ENCODE results near the gene CPEB2. TPM values are rescaled to one million over a fixed set of nuclear protein-coding genes. Genes with fewer than 3 reads are reported as not detected.

CPEB2 gene
- total RNA-seq, 2 experiments from 2014 or later: 9.5 to 9.8 TPM

DNA sequence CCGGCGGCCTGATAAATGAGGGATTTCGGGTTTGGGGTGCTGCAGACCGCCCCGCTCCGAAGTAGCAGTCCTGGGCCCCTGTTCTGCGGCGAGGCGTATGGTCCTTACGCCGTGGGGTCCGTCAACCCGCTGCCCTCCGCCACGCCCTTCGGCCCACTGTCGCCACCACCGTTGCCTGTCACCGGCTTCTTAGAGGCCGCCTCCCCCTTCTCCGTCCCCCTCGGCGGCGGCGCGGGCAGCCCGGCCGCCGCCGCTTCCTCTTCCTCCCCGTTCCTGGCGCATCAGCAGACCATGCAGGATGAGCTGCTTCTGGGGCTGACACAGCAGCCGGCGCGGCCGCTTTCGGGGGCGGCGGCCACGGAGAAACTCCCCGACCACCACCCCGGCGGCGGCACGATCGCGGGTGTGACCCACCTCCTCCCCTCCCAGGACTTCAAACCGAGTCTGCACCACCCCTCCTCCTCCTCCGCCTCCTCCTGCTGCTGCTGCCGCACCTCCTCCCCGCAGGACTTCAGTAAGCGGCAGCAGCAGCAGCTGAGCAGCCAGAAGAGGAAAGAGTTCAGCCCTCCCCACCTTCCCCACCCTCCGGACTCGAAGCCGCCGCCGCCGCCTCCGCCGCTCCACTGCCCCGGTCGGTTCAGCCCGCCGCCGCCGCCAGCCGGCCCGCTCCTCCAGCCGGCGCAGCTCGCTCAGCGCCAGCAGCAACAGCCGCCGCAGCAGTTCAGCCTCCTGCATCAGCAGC lies 549 bp downstream of the CPEB2 start:
- DNase-seq: peak; percentile 83
- ChIA-PET POLR2A (interaction anchor here (0.6 to 0.8 kb wide), 4 partner anchors 12 to 651 kb away, joined by 3 to 4 read pairs (median 3); no protein-coding TSS in a partner anchor), CTCF (interaction anchor here (0.6 to 1.1 kb wide), 2 partner anchors 179 to 653 kb away, joined by 3 read pairs; no protein-coding TSS in a partner anchor)
- peaks cover 20% of the 10 kb centered on the region for H3K4me1 Mint-ChIP-seq (ENCODE audit: low read depth)
- H3K27ac Mint-ChIP-seq: peak overlapping the region; percentile 93
- H3K9me3 Mint-ChIP-seq: no peaks in the 10 kb centered on the region
- H3K36me3 Mint-ChIP-seq: peaks cover 7% of the 10 kb centered on the region
- H3K4me3 Mint-ChIP-seq: peak overlapping the region; percentile 87
- no peaks in the 10 kb centered on the region for H3K27me3 Mint-ChIP-seq
- intact Hi-C loops (cut with micrococcal nuclease): loop anchor here (1.0 to 10.0 kb wide), 15 partner anchors 32 to 1521 kb away; partner anchors contain the start of genes BOD1L1, FAM200B, FBXL5 and RAB28

DNA sequence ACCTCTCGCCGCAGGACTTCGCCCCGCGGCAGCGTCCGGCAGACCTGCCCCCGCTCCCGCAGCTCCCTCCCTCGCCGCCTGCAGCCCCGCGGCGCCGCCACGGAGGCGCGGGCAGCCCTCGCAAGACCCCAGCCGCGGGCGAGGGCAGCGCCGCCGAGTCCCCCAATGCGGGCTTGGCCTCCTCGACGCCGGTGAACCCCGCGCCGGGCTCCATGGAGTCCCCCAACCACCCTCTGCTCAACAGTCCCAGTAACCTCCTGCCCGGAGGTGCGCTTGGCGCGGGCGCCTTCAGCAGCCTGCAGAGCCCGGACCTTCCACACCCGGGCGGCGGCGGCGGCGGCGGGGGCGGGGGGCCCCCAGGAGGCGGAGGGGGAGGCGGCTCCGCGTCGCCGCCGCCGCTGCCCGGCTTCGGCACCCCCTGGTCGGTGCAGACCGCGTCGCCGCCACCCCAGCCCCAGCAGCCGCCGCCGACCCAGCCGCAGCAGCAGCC lies 1.2 kb downstream of the CPEB2 start:
- DNase-seq: peak; percentile 71
- ChIA-PET POLR2A (interaction anchor here (0.6 to 1.1 kb wide), 6 partner anchors 8 to 179 kb away, joined by 3 to 5 read pairs (median 4); no protein-coding TSS in a partner anchor), CTCF (interaction anchor here (0.6 to 1.6 kb wide), 3 partner anchors 83 to 652 kb away, joined by 3 read pairs; no protein-coding TSS in a partner anchor)
- Mint-ChIP-seq H3K36me3 (peaks cover 10% of the 10 kb centered on the region), H3K9me3 (no peaks in the 10 kb centered on the region), H3K27me3 (no peaks in the 10 kb centered on the region), H3K27ac (peak overlapping the region; percentile 79), H3K4me1 (ENCODE audit: low read depth) (peaks cover 23% of the 10 kb centered on the region), H3K4me3 (peak overlapping the region; percentile 87)
- intact Hi-C loops (cut with micrococcal nuclease): loop anchor here (2.0 to 10.0 kb wide), 9 partner anchors 79 to 1521 kb away; partner anchors contain the start of genes BOD1L1 and RAB28

DNA sequence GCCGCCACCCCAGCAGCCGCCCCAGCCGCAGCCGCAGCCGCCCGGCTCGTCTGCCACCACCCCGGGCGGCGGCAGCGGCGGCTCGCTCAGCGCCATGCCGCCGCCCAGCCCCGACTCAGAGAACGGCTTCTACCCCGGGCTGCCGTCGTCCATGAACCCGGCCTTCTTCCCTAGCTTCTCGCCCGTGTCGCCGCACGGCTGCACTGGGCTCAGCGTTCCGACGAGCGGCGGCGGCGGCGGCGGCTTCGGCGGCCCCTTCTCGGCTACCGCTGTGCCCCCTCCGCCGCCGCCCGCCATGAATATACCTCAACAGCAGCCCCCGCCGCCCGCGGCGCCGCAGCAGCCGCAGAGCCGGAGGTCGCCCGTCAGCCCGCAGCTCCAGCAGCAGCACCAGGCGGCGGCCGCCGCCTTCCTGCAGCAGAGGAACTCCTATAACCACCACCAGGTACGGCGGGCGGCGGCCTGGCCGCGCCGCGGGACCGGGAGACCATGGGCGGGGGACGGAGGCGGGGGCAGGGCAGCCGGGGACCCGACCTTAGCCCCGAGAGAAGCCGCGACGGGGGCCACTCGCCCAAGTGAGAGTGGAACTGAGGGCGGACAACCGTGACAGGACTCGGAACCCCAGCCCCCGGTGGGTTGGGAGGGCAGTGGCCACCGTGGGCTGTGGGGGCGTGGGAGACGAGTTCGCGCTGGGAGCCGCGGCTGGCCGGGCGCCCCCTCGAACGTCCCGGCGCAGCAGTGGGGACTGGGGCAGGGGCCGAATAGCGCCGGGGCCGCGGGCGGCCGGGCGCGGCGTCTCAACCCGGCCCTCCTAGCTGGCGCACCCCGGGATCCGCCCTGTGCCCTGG lies 1.8 kb downstream of the CPEB2 start:
- H3K36me3 Mint-ChIP-seq: peaks cover 13% of the 10 kb centered on the region
- intact Hi-C loops (cut with micrococcal nuclease): loop anchor here (2.0 to 10.0 kb wide), 9 partner anchors 79 to 1522 kb away; partner anchors contain the start of genes BOD1L1 and RAB28
- peak; percentile 60 for DNase-seq
- H3K27ac Mint-ChIP-seq: peak overlapping the region; percentile 87
- POLR2A ChIA-PET: interaction anchor here (0.6 to 1.2 kb wide), 4 partner anchors 9 to 652 kb away, joined by 3 to 5 read pairs (median 4); no protein-coding TSS in a partner anchor
- no peaks in the 10 kb centered on the region for H3K9me3 Mint-ChIP-seq
- H3K4me3 Mint-ChIP-seq: peak overlapping the region; percentile 90
- H3K27me3 Mint-ChIP-seq: no peaks in the 10 kb centered on the region
- CTCF ChIA-PET: interaction anchor here (1.1 to 1.6 kb wide), 2 partner anchors 83 to 178 kb away, joined by 3 read pairs; no protein-coding TSS in a partner anchor
- H3K4me1 Mint-ChIP-seq (ENCODE audit: low read depth): peaks cover 23% of the 10 kb centered on the region

DNA sequence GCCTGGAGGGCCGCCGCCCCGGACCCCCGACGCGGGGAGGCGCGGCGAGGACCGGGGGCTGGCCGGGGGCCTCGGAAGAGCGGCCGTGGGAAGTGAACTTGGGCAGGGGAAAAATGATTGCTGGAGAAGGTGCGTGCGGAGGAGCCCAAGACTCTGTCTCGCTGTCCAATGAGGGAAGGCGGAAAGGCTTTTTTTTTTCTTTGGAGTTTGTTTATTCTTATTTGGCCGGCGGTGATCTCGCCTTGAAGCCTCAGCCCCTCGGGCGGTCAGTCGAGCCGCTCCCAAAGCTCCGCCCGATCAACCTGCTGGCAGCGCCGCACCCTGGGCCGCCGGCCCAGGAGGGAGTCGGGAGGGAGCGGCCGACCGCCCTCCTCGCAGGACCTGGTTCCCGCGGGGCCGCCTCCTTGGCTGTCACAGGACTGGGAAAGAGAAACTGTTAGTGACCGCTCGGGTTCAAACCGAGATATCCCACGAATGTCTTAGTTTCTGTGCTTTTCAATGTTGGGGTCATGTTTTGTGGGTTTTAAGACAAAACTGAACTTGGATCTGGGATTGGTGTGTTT lies 2.5 kb downstream of the CPEB2 start:
- POLR2A ChIA-PET: interaction anchor here (1.2 kb wide), 1 partner anchor 651 kb away, joined by 3 read pairs; no protein-coding TSS in a partner anchor

DNA sequence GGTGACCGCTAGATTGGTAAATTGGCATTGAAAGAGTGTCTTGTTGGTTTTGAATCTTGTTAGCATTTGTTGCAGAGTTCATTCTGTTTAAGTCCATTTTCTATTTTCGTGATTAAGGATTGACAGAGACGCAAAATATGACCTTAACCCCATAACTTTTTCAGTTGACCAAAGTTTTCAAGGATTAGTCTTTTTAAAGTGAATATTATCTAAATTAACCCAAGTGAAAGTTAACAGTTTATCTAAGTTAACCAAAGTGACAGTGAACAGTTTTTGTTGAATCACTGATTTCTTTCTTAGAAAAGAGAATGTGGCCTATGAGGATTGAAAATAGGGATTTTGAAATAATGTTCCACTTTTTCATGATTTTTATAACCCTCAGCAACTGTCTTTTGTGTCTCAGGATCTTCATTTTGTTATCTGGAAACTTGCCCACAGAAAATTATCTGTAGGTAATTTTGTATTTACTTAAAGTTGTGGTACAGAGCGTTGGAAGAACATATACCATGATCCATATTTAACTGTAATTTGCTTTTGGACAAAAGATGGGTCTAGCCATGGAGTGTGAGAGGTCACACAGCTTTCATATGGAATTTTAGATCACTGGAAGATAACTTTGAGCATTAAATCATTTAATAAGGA lies 3.3 kb downstream of the CPEB2 start:
- POLR2A ChIA-PET: no interaction called here
- H3K9me3 Mint-ChIP-seq: no peaks in the 10 kb centered on the region
- CTCF ChIA-PET: no interaction called here

More for the DNA sequence above, 2.5 kb downstream of the CPEB2 start:
- Mint-ChIP-seq H3K27ac (peak overlapping the region; percentile 87), H3K9me3 (no peaks in the 10 kb centered on the region), H3K4me1 (ENCODE audit: low read depth) (peaks cover 25% of the 10 kb centered on the region), H3K36me3 (peaks cover 13% of the 10 kb centered on the region), H3K4me3 (peak overlapping the region; percentile 90), H3K27me3 (no peaks in the 10 kb centered on the region)
- peak; percentile 64 for DNase-seq
- CTCF ChIA-PET: interaction anchor here (1.6 kb wide), 1 partner anchor 84 kb away, joined by 3 read pairs; no protein-coding TSS in a partner anchor
- intact Hi-C loops (cut with micrococcal nuclease): loop anchor here (5.0 to 10.0 kb wide), 6 partner anchors 112 to 1523 kb away; partner anchors contain the start of gene RAB28

DNA sequence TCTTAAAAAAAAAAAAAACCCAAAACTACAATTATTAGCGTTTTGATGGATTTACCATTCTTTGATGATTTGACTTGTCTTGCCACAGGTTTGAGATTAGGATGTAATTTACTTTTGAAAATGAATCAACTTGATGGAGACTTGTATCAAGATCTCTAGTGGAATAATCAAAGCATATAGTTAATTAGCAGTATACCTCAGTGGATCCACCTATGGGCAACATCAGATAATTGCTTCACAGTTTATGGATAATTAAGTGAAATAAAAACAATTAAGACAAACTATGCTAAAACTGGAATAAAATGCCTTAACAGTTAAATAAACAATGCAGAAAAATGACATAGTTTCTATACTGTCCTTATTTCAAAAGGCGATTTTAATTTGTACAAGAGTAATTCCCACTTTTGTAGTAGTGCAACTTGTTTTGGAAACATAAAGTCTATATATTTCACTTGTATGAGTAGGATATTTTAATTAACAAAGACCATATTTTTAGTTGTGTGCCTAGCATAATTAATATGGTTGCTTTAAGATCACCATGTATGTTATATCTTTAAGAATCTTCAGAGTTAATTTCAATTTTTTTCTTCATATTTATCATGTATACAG lies 4.2 kb downstream of the CPEB2 start:
- intact Hi-C loops (cut with micrococcal nuclease): loop anchor here (10.0 kb wide), 1 partner anchor 398 kb away; no protein-coding TSS in a partner anchor
- ChIA-PET POLR2A (no interaction called here), CTCF (no interaction called here)
- Mint-ChIP-seq H3K27me3 (no peaks in the 10 kb centered on the region), H3K36me3 (peaks cover 13% of the 10 kb centered on the region), H3K27ac (no peak overlapping the region), H3K4me1 (ENCODE audit: low read depth) (peaks cover 25% of the 10 kb centered on the region), H3K4me3 (peak overlapping the region; percentile 57), H3K9me3 (no peaks in the 10 kb centered on the region)
- no peak for DNase-seq

More for the DNA sequence above, 3.3 kb downstream of the CPEB2 start:
- Mint-ChIP-seq H3K36me3 (peaks cover 13% of the 10 kb centered on the region), H3K4me1 (ENCODE audit: low read depth) (peaks cover 25% of the 10 kb centered on the region), H3K27me3 (no peaks in the 10 kb centered on the region), H3K27ac (peak overlapping the region; percentile 87), H3K4me3 (peak overlapping the region; percentile 90)
- intact Hi-C loops (cut with micrococcal nuclease): loop anchor here (10.0 kb wide), 1 partner anchor 399 kb away; no protein-coding TSS in a partner anchor
- DNase-seq: no peak

DNA sequence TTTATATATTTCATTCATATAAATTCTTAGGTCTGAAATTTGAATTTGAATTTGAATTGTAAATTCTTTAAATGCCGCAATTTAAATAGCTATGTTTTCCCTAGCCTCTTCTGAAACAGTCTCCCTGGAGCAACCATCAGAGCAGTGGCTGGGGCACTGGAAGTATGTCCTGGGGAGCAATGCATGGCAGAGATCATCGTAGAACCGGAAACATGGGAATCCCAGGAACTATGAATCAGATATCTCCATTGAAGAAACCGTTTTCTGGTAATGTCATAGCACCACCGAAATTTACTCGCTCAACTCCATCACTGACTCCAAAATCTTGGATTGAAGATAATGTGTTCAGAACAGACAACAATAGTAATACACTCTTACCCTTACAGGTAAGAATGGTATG lies 4.9 kb downstream of the CPEB2 start:
- CTCF ChIA-PET: no interaction called here
- no peak for DNase-seq
- peaks cover 29% of the 10 kb centered on the region for H3K4me1 Mint-ChIP-seq (ENCODE audit: low read depth)
- POLR2A ChIA-PET: no interaction called here
- H3K9me3 Mint-ChIP-seq: no peaks in the 10 kb centered on the region
- H3K27ac Mint-ChIP-seq: no peak overlapping the region
- peaks cover 16% of the 10 kb centered on the region for H3K36me3 Mint-ChIP-seq
- H3K4me3 Mint-ChIP-seq: no peak overlapping the region
- H3K27me3 Mint-ChIP-seq: no peaks in the 10 kb centered on the region
- intact Hi-C loops (cut with micrococcal nuclease): loop anchor here (10.0 kb wide), 1 partner anchor 398 kb away; no protein-coding TSS in a partner anchor

DNA sequence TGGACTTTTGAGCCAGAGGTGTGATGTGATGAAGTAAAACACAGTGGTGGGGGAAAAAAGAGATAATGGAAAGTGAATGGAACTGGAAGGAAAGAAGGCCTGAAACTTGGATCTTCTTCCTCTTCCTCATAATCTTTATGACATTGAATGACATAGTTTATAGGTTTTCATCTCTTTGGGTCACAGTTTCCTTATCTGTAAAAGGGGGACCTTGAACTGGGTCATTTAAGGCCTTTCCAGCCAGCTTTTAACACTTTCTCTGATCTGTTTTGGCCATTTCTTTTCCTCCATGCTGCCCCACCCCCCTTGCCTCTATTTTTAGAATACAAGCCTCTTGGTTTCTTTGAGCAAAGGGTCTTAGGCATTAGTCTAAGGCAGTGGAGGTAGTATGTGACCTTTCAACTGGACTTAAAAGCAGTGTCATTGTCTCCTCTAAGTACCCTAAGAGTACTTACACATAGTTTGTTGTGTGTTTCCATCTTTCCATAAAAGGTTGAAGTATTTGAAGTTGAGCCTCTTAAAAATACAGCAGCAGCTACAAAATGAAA lies 7.8 kb downstream of the CPEB2 start:
- H3K27ac Mint-ChIP-seq: no peak overlapping the region
- H3K4me3 Mint-ChIP-seq: no peak overlapping the region
- ChIA-PET POLR2A (no interaction called here), CTCF (no interaction called here)
- peaks cover 14% of the 10 kb centered on the region for H3K36me3 Mint-ChIP-seq
- H3K9me3 Mint-ChIP-seq: no peaks in the 10 kb centered on the region
- peaks cover 39% of the 10 kb centered on the region for H3K4me1 Mint-ChIP-seq (ENCODE audit: low read depth)
- intact Hi-C loops (cut with micrococcal nuclease): no loop called here
- H3K27me3 Mint-ChIP-seq: no peaks in the 10 kb centered on the region
- no peak for DNase-seq

DNA sequence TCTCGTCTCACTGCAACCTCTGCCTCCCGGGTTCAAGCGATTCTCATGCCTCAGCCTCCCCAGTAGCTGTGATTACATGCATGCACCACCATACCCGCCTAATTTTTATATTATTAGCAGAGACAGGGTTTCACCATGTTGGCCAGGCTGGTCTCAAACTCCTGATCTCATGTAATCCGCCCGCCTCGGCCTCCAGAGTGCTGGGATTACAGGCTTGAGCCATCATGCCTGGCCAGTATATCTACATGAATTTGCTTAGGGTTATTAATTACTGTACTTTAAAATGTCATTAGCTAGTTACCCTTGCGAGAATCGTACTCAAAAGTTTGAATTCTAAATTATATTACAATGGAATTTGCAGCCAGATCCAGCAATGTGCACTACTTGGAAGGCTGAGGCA lies 8.9 kb downstream of the CPEB2 start:
- POLR2A ChIA-PET: no interaction called here
- Mint-ChIP-seq H3K4me1 (ENCODE audit: low read depth) (peaks cover 30% of the 10 kb centered on the region), H3K27ac (no peak overlapping the region), H3K36me3 (peaks cover 12% of the 10 kb centered on the region), H3K27me3 (no peaks in the 10 kb centered on the region), H3K4me3 (no peak overlapping the region), H3K9me3 (no peaks in the 10 kb centered on the region)
- CTCF ChIA-PET: no interaction called here
- no peak for DNase-seq
- intact Hi-C loops (cut with micrococcal nuclease): no loop called here

DNA sequence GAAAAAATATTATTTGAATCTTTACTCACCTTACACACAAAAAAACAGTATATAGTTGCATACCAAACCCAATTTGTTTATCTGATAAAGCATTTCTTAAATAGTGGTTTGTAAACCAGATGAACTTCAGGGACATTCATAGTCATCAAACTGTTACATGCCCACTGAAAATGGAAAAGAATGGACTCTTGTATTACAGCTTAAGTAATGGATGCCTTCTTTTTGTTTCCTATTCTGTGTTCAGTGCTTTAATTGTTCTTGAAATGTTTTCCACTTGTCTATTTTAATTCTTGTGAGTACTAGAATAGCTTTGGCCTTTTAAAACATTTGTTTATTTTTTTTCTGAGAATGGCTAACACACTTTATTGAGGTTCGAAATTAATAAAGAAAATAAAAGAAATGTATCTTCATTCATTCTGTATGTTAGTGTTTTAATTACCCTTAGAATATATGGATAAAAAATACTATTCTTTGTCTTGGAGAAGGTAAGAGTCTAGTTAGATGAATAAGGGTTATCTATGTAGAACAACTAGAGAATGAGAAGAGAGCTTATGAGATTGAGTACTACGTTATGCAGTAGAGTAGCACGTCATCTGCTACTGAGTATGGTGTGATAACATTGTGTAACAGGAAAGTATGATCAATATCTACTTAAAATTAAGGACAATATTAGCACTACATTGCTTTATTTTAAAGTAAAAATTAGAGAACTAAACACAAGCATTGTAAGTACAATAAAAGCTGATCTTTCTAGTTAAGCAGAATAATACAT lies 9.9 kb downstream of the CPEB2 start:
- H3K36me3 Mint-ChIP-seq: peaks cover 14% of the 10 kb centered on the region
- ChIA-PET CTCF (no interaction called here), POLR2A (no interaction called here)
- no peak overlapping the region for H3K27ac Mint-ChIP-seq
- intact Hi-C loops (cut with micrococcal nuclease): no loop called here
- no peak overlapping the region for H3K4me3 Mint-ChIP-seq
- no peak for DNase-seq
- H3K27me3 Mint-ChIP-seq: no peaks in the 10 kb centered on the region
- H3K4me1 Mint-ChIP-seq (ENCODE audit: low read depth): peaks cover 24% of the 10 kb centered on the region
- no peaks in the 10 kb centered on the region for H3K9me3 Mint-ChIP-seq

Data from activated CD4-positive, alpha-beta memory T cell treated with anti-CD3 and anti-CD28 coated beads for 36 hours (primary cell).